PC-3 (cell line): ENCODE measurements around the gene PSMD1.

Source experiments
- EZH2 ChIP-seq: fragments of 300-600 bp; sonication (generic); IDR thresholded peaks from one replicate; pipeline ENCODE4 v1.6.1; 2017; ENCODE audit warnings: antibody characterized with exemption, mild to moderate bottlenecking, low read length; ENCODE audit not compliant: unreplicated experiment
- EZH2phosphoT487 ChIP-seq: fragments of 300-600 bp; sonication (generic); IDR thresholded peaks from 2 replicates; pipeline ENCODE4 v1.6.1; 2018; ENCODE audit warnings: mild to moderate bottlenecking, antibody characterized with exemption, low read length, borderline replicate concordance
- TF ChIP-seq, protein P1 (sequence below): fragments of 300-600 bp; sonication (generic); conservative IDR thresholded peaks from 2 replicates; pipeline ENCODE4 v1.5.1; 2017; ENCODE audit warnings: antibody characterized with exemption, low read depth, mild to moderate bottlenecking, low read length

GRCh38 chr2:231039821-231040364, 16.8 kb upstream of the PSMD1 start:
- TF ChIP-seq, protein P1, sequence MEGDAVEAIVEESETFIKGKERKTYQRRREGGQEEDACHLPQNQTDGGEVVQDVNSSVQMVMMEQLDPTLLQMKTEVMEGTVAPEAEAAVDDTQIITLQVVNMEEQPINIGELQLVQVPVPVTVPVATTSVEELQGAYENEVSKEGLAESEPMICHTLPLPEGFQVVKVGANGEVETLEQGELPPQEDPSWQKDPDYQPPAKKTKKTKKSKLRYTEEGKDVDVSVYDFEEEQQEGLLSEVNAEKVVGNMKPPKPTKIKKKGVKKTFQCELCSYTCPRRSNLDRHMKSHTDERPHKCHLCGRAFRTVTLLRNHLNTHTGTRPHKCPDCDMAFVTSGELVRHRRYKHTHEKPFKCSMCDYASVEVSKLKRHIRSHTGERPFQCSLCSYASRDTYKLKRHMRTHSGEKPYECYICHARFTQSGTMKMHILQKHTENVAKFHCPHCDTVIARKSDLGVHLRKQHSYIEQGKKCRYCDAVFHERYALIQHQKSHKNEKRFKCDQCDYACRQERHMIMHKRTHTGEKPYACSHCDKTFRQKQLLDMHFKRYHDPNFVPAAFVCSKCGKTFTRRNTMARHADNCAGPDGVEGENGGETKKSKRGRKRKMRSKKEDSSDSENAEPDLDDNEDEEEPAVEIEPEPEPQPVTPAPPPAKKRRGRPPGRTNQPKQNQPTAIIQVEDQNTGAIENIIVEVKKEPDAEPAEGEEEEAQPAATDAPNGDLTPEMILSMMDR: no peak
- TF ChIP-seq EZH2 (no peak), EZH2phosphoT487 (no peak)
